Trophoblast cell (in vitro differentiated cells and primary cell): ENCODE results near the gene GOLGA8A. TPM values are rescaled to one million over a fixed set of nuclear protein-coding genes. Genes with fewer than 3 reads are reported as not detected.
A peak's percentile ranks its signal among the peaks of the same experiment; 100 is the strongest.

Source experiments
- DNase-seq, 2 donors: peaks; one replicate each; pipeline ENCODE4 v3.0.0-alpha.2; 2016
- H2AFZ ChIP-seq: 2 replicates; pipeline ENCODE4 v1.6.1; 2013; ENCODE audit warnings: low read length, moderate library complexity, mild to moderate bottlenecking; ENCODE audit not compliant: insufficient read depth, poor library complexity
- H2AK5ac ChIP-seq: 2 replicates; pipeline ENCODE4 v1.6.1; 2013; ENCODE audit warnings: mild to moderate bottlenecking, low read length
- H2BK120ac ChIP-seq: 2 replicates; pipeline ENCODE4 v1.6.1; 2013; ENCODE audit warnings: low read length, mild to moderate bottlenecking, moderate library complexity; ENCODE audit not compliant: insufficient read depth, poor library complexity
- H2BK12ac ChIP-seq: 2 replicates; pipeline ENCODE4 v1.6.1; 2013; ENCODE audit warnings: mild to moderate bottlenecking, low read length, moderate library complexity
- H2BK5ac ChIP-seq: 2 replicates; pipeline ENCODE4 v1.6.1; 2013; ENCODE audit warnings: low read length, low read depth, moderate library complexity, mild to moderate bottlenecking; ENCODE audit not compliant: poor library complexity
- H3K14ac ChIP-seq: 2 replicates; pipeline ENCODE4 v1.6.1; 2013; ENCODE audit warnings: mild to moderate bottlenecking, low read length
- H3K18ac ChIP-seq: 2 replicates; pipeline ENCODE4 v1.6.1; 2013; ENCODE audit warnings: mild to moderate bottlenecking, low read length
- H3K23ac ChIP-seq: 2 replicates; pipeline ENCODE4 v1.6.1; 2013; ENCODE audit warnings: low read length
- H3K27ac ChIP-seq: 2 replicates; pipeline ENCODE4 v1.5.1; 2013; ENCODE audit warnings: low read depth, mild to moderate bottlenecking, inconsistent platforms, low read length, moderate library complexity
- H3K27me3 ChIP-seq: 2 replicates; pipeline ENCODE4 v1.6.1; 2013; ENCODE audit warnings: inconsistent platforms, mild to moderate bottlenecking, low read length, moderate library complexity; ENCODE audit not compliant: insufficient read depth
- H3K36me3 ChIP-seq, 2 experiments: 1 replicate in 1 of 2; 2 replicates in 1 of 2; pipeline ENCODE4 v1.6.1; 2013; ENCODE audit warnings: low read length in 2 of 2, mild to moderate bottlenecking in 2 of 2, moderate library complexity in 1 of 2; ENCODE audit not compliant: insufficient read depth in 2 of 2, control insufficient read depth in 1 of 2
- H3K4ac ChIP-seq: 2 replicates; pipeline ENCODE4 v1.6.1; 2013; ENCODE audit warnings: low read depth, mild to moderate bottlenecking, low read length, moderate library complexity
- H3K4me1 ChIP-seq, 2 experiments: 1 replicate in 1 of 2; 2 replicates in 1 of 2; pipeline ENCODE4 v1.6.1; 2013; ENCODE audit warnings: low read length in 2 of 2, mild to moderate bottlenecking in 2 of 2, moderate library complexity in 1 of 2; ENCODE audit not compliant: insufficient read depth in 2 of 2, control insufficient read depth in 1 of 2
- H3K4me2 ChIP-seq: 2 replicates; pipeline ENCODE4 v1.6.1; 2013; ENCODE audit warnings: inconsistent platforms, mild to moderate bottlenecking, low read length, moderate library complexity
- H3K4me3 ChIP-seq: 2 replicates; pipeline ENCODE4 v1.5.1; 2013; ENCODE audit warnings: mild to moderate bottlenecking, low read depth, low read length, inconsistent platforms
- H3K79me1 ChIP-seq: one replicate; pipeline ENCODE4 v1.6.1; 2013; ENCODE audit warnings: low read length
- H3K79me2 ChIP-seq: 2 replicates; pipeline ENCODE4 v1.6.1; 2013; ENCODE audit warnings: low read length, mild to moderate bottlenecking; ENCODE audit not compliant: control insufficient read depth, insufficient read depth, poor library complexity
- H3K9ac ChIP-seq: 2 replicates; pipeline ENCODE4 v1.6.1; 2013; ENCODE audit warnings: mild to moderate bottlenecking, low read length
- H3K9me3 ChIP-seq: 2 replicates; pipeline ENCODE4 v1.6.1; 2013; ENCODE audit warnings: low read depth, mild to moderate bottlenecking, control low read depth, inconsistent platforms, low read length; ENCODE audit not compliant: insufficient read depth
- H4K12ac ChIP-seq: 2 replicates; pipeline ENCODE4 v1.6.1; 2013; ENCODE audit warnings: low read depth, mild to moderate bottlenecking, low read length, moderate library complexity
- H4K8ac ChIP-seq: 2 replicates; pipeline ENCODE4 v1.6.1; 2013; ENCODE audit warnings: low read depth, mild to moderate bottlenecking, low read length, moderate library complexity
- H4K91ac ChIP-seq: one replicate; pipeline ENCODE4 v1.6.1; 2013; ENCODE audit warnings: low read depth, mild to moderate bottlenecking, low read length, moderate library complexity
- WGBS: extraction: QIAGEN DNeasy Blood & Tissue Kit; methylation state at CpG from one replicate; pipeline ENCODE4 v1.1.7; 2013; ENCODE audit warnings: missing lambda C conversion rate; ENCODE audit not compliant: insufficient read length, insufficient coverage; ENCODE audit errors: extremely low coverage; 5-methylcytosine and 5-hydroxymethylcytosine counted together
- polyA plus RNA-seq: library from polyadenylated mRNA; stranded (reverse); fragments of 200-250 nt; gene quantifications from 2 replicates; pipeline ENCODE4 v1.2.3, GENCODE V29; 2013

Gene GOLGA8A
- 9.7 and 10.0 TPM in 2 replicates for polyA plus RNA-seq

DNA sequence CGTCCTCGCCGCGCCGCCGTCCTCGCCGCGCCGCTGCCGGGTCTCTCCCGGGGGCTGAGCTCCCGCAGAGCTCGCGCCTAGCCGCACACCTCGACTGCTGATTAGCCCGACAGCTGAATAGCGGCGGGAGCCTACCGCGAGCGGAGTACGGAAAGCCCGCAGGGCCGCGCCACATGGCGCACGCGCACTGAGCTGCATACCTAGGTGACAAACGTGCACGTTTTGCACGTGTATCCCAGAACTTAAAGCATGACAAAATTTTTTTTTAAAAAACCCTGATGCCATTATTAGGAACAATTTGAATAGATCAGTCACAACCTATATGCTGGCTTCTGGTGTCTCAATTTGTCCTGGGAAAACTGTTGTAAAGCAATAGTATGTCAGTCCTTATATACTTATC lies at the start of gene GOLGA8A:
Gene GOLGA8A, minus strand, starts transcription at position 122 of the 400 bp plus-strand sequence. CDS start 48,117 bp downstream, outside the sequence.
- Histone ChIP-seq H3K4me1 (peaks cover 1 to 3% of the 10 kb centered on the region in 2 experiments), H3K14ac (peak within 1 kb of the TSS; percentile 42), H4K91ac (no peak within 1 kb of the TSS), H2AK5ac (no peak within 1 kb of the TSS), H3K4me3 (peak within 1 kb of the TSS; percentile 64), H3K9me3 (peaks cover 5% of the 10 kb centered on the region), H3K23ac (no peak within 1 kb of the TSS), H4K12ac (peak within 1 kb of the TSS; percentile 51), H4K8ac (no peak within 1 kb of the TSS), H2AFZ (peak within 1 kb of the TSS; percentile 1), H3K79me2 (no peaks in the 10 kb centered on the region), H3K4ac (no peak within 1 kb of the TSS), H2BK5ac (no peak within 1 kb of the TSS), H3K4me2 (peak within 1 kb of the TSS; percentile 89), H3K18ac (no peak within 1 kb of the TSS), H3K27ac (no peak within 1 kb of the TSS), H3K9ac (no peak within 1 kb of the TSS), H3K79me1 (no peaks in the 10 kb centered on the region), H3K36me3 (no peaks in the 10 kb centered on the region), H2BK120ac (no peak within 1 kb of the TSS), H2BK12ac (no peak within 1 kb of the TSS), H3K27me3 (peaks cover 16% of the 10 kb centered on the region)
- DNase-seq, result peak; percentile 57 to 61
- no CpG with 5 or more reads among the region's 33 CpGs for WGBS

GRCh38 chr15:34483644-34484043 lies 46.0 kb upstream of the GOLGA8A start:
- H4K8ac ChIP-seq, result no peak overlapping the region
- no peak overlapping the region for H4K91ac ChIP-seq
- no peak overlapping the region for H3K4ac ChIP-seq
- no peak overlapping the region for H3K4me2 ChIP-seq
- H3K27ac ChIP-seq, result no peak overlapping the region
- no peaks in the 10 kb centered on the region for H3K4me1 ChIP-seq
- H2BK12ac ChIP-seq, result no peak overlapping the region
- no peak overlapping the region for H4K12ac ChIP-seq
- H3K9ac ChIP-seq, result no peak overlapping the region
- H3K4me3 ChIP-seq, result no peak overlapping the region
- no peak overlapping the region for H3K18ac ChIP-seq
- H3K23ac ChIP-seq, result no peak overlapping the region
- no peak for DNase-seq
- H3K9me3 ChIP-seq, result no peaks in the 10 kb centered on the region
- no peak overlapping the region for H2BK120ac ChIP-seq
- no peak overlapping the region for H2AK5ac ChIP-seq
- H3K36me3 ChIP-seq, result no peaks in the 10 kb centered on the region
- no peaks in the 10 kb centered on the region for H3K27me3 ChIP-seq
- WGBS, result no CpG with 5 or more reads among the region's 3 CpGs
- H2BK5ac ChIP-seq, result no peak overlapping the region
- H3K79me1 ChIP-seq, result no peaks in the 10 kb centered on the region
- no peaks in the 10 kb centered on the region for H3K79me2 ChIP-seq
- no peak overlapping the region for H2AFZ ChIP-seq
- H3K14ac ChIP-seq, result no peak overlapping the region

DNA sequence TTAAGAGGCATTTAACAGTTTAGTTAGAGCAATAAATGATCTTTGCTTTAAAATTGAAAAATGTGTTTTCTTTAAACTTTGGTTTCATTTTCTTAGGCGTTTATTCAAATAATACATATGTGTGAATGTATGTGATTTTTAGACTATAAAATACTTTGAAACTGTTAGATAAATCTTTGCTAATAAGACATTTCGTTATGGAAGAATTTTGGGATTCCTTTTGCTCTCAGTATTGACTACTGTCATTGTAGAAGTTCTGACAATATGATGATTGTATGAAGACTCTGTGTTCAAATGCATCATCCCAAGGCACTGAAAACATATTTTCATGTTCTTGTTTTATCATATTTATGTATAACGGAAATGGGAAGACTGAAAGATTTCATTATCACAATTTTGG lies 43.8 kb upstream of the GOLGA8A start:
- H4K91ac ChIP-seq, result no peak overlapping the region
- H2AFZ ChIP-seq, result no peak overlapping the region
- H2AK5ac ChIP-seq, result no peak overlapping the region
- H3K9ac ChIP-seq, result no peak overlapping the region
- H3K36me3 ChIP-seq, result no peaks in the 10 kb centered on the region
- no peak overlapping the region for H3K4me2 ChIP-seq
- H4K12ac ChIP-seq, result no peak overlapping the region
- no CpG with 5 or more reads among the region's 3 CpGs for WGBS
- no peak overlapping the region for H2BK5ac ChIP-seq
- H3K27ac ChIP-seq, result no peak overlapping the region
- no peaks in the 10 kb centered on the region for H3K4me1 ChIP-seq
- H3K4ac ChIP-seq, result no peak overlapping the region
- no peak for DNase-seq
- no peak overlapping the region for H2BK12ac ChIP-seq
- H3K27me3 ChIP-seq, result no peaks in the 10 kb centered on the region
- no peak overlapping the region for H3K23ac ChIP-seq
- H3K4me3 ChIP-seq, result no peak overlapping the region
- H4K8ac ChIP-seq, result no peak overlapping the region
- H3K79me1 ChIP-seq, result no peaks in the 10 kb centered on the region
- H2BK120ac ChIP-seq, result no peak overlapping the region
- no peak overlapping the region for H3K18ac ChIP-seq
- H3K9me3 ChIP-seq, result no peaks in the 10 kb centered on the region
- H3K79me2 ChIP-seq, result no peaks in the 10 kb centered on the region
- H3K14ac ChIP-seq, result no peak overlapping the region

DNA sequence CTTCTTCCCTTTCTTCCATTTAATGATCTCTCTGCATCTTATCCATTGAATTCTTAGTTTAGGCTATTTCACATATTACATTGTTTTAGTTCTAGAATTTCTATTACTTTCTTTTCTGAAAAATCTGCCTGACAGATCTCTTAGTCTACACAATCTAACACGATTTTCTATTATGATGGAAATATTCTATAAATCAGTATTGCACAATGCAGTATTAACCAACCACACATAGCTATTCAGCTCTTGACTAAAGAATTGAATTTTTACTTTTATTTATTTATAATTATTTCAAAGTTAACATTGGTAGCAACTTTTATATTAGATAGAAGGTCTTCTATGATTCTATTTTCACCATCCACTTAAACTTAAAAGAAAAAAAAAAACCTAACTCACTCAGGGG lies 36.2 kb upstream of the GOLGA8A start:
- WGBS, result no CpG with 5 or more reads among the region's 1 CpG
- no peak overlapping the region for H4K8ac ChIP-seq
- DNase-seq, result no peak

More for the DNA sequence above, 36.2 kb upstream of the GOLGA8A start:
- Histone ChIP-seq H3K4ac (no peak overlapping the region), H2BK120ac (no peak overlapping the region), H4K12ac (no peak overlapping the region), H3K4me1 (no peaks in the 10 kb centered on the region), H2BK12ac (no peak overlapping the region), H3K4me3 (no peak overlapping the region), H3K4me2 (no peak overlapping the region), H4K91ac (no peak overlapping the region), H2AFZ (no peak overlapping the region), H3K27ac (no peak overlapping the region), H3K23ac (no peak overlapping the region), H3K9ac (no peak overlapping the region), H2BK5ac (no peak overlapping the region), H3K79me2 (no peaks in the 10 kb centered on the region), H3K14ac (no peak overlapping the region), H3K18ac (no peak overlapping the region), H3K27me3 (no peaks in the 10 kb centered on the region), H3K79me1 (no peaks in the 10 kb centered on the region), H2AK5ac (no peak overlapping the region), H3K9me3 (no peaks in the 10 kb centered on the region), H3K36me3 (no peaks in the 10 kb centered on the region)
